ENCODE measurements around the gene USP31. TPM values are rescaled to one million over a fixed set of nuclear protein-coding genes. Genes with fewer than 3 reads are reported as not detected.

The USP31 gene
- total and polyA plus RNA-seq, 3 experiments from 2014 or later = 0.87 to 9.7 (median 8.2) TPM

Other genes starting within 250 kb of the USP31 start
- not detected for gene SCNN1G, start 33.3 kb upstream of the USP31 start, total RNA-seq
- gene SCNN1G, start 33.3 kb upstream of the USP31 start, polyA plus RNA-seq = not detected
- gene SCNN1B, start 152.8 kb upstream of the USP31 start, total RNA-seq = not detected
- gene SCNN1B, start 152.8 kb upstream of the USP31 start, polyA plus RNA-seq = not detected